ENCODE measurements around the gene XAGE1A. TPM values are rescaled to one million over a fixed set of nuclear protein-coding genes. Genes with fewer than 3 reads are reported as not detected.
"Not testable (repeated sequence)": the region's sequence is repeated elsewhere in the genome, so short reads cannot be mapped to it uniquely, and the experiment has no call there.

Gene XAGE1A
- total and polyA plus RNA-seq, 4 experiments from 2014 or later: not detected

- Mint-ChIP-seq H3K27ac (no peak overlapping the region), H3K36me3 (no peaks in the 10 kb centered on the region), H3K9me3 (no peaks in the 10 kb centered on the region), H3K4me3 (no peak overlapping the region), H3K27me3 (peaks cover 0 to 8% of the 10 kb centered on the region in 2 donors), H3K4me1 (no peaks in the 10 kb centered on the region)
- ChIA-PET CTCF (ENCODE audit: partially characterized antibody) (no interaction called here), POLR2A (ENCODE audit: partially characterized antibody) (no interaction called here)
- H3K27me3 ChIP-seq (ENCODE audit: insufficient read depth, low read length): no peaks in the 10 kb centered on the region
- intact Hi-C loops (cut with micrococcal nuclease): no loop called here
- no peaks in the 10 kb centered on the region for H3K36me3 ChIP-seq (ENCODE audit: insufficient read depth, low read length)
- no peak overlapping the region for H3K27ac ChIP-seq (ENCODE audit: low read depth, low read length)
- H3K4me1 ChIP-seq (ENCODE audit: insufficient read depth, low read length): no peaks in the 10 kb centered on the region
- no peaks in the 10 kb centered on the region for H3K9me3 ChIP-seq (ENCODE audit: control insufficient read depth in 1 of 2, low read length in 2 of 2)
- DNase-seq: no peak
- no peak overlapping the region for H3K4me3 ChIP-seq (ENCODE audit: low read length in 2 of 2)
Measured at GRCh38 chrX:52509916-52510315, 14.3 kb downstream of the XAGE1A start.

GRCh38 chrX:52511126-52511525 lies 15.5 kb downstream of the XAGE1A start:
- H3K27ac ChIP-seq (ENCODE audit: low read depth, low read length); H3K4me3 Mint-ChIP-seq; H3K27ac Mint-ChIP-seq; H3K4me3 ChIP-seq (ENCODE audit: low read length in 2 of 2); POLR2A ChIA-PET (ENCODE audit: partially characterized antibody); H3K36me3 Mint-ChIP-seq; DNase-seq; H3K9me3 Mint-ChIP-seq; H3K27me3 Mint-ChIP-seq; CTCF ChIA-PET (ENCODE audit: partially characterized antibody); H3K9me3 ChIP-seq (ENCODE audit: control insufficient read depth in 1 of 2, low read length in 2 of 2); H3K4me1 Mint-ChIP-seq; H3K36me3 ChIP-seq (ENCODE audit: insufficient read depth, low read length); H3K27me3 ChIP-seq (ENCODE audit: insufficient read depth, low read length); H3K4me1 ChIP-seq (ENCODE audit: insufficient read depth, low read length); intact Hi-C loops (cut with micrococcal nuclease): not testable (repeated sequence)

GRCh38 chrX:52516110-52516986 lies 20.7 kb downstream of the XAGE1A start:
- CTCF ChIA-PET (ENCODE audit: partially characterized antibody); H3K9me3 Mint-ChIP-seq; H3K4me1 ChIP-seq (ENCODE audit: insufficient read depth, low read length); H3K9me3 ChIP-seq (ENCODE audit: control insufficient read depth in 1 of 2, low read length in 2 of 2); H3K36me3 Mint-ChIP-seq; H3K36me3 ChIP-seq (ENCODE audit: insufficient read depth, low read length); POLR2A ChIA-PET (ENCODE audit: partially characterized antibody); H3K4me1 Mint-ChIP-seq; intact Hi-C loops (cut with micrococcal nuclease); H3K4me3 ChIP-seq (ENCODE audit: low read length in 2 of 2); DNase-seq; H3K27me3 Mint-ChIP-seq; H3K27me3 ChIP-seq (ENCODE audit: insufficient read depth, low read length); H3K4me3 Mint-ChIP-seq; H3K27ac Mint-ChIP-seq; H3K27ac ChIP-seq (ENCODE audit: low read depth, low read length): not testable (repeated sequence)

- H3K27ac Mint-ChIP-seq; POLR2A ChIA-PET (ENCODE audit: partially characterized antibody); DNase-seq; H3K9me3 ChIP-seq (ENCODE audit: control insufficient read depth in 1 of 2, low read length in 2 of 2); H3K36me3 Mint-ChIP-seq; H3K4me3 Mint-ChIP-seq; H3K4me3 ChIP-seq (ENCODE audit: low read length in 2 of 2); H3K36me3 ChIP-seq (ENCODE audit: insufficient read depth, low read length); H3K27me3 Mint-ChIP-seq; H3K27ac ChIP-seq (ENCODE audit: low read depth, low read length); H3K9me3 Mint-ChIP-seq; CTCF ChIA-PET (ENCODE audit: partially characterized antibody); H3K4me1 ChIP-seq (ENCODE audit: insufficient read depth, low read length); H3K27me3 ChIP-seq (ENCODE audit: insufficient read depth, low read length); H3K4me1 Mint-ChIP-seq; intact Hi-C loops (cut with micrococcal nuclease): not testable (repeated sequence)
Measured at GRCh38 chrX:52516987-52517325, 21.3 kb downstream of the XAGE1A start, which contains the start of gene XAGE1B. Gene XAGE1B (minus strand): TSS chrX:52517063. CDS start chrX:52515527, 1,536 bp downstream.

- H3K27ac ChIP-seq (ENCODE audit: low read depth, low read length); H3K4me3 ChIP-seq (ENCODE audit: low read length in 2 of 2); H3K27me3 Mint-ChIP-seq; H3K4me3 Mint-ChIP-seq; H3K4me1 ChIP-seq (ENCODE audit: insufficient read depth, low read length); CTCF ChIA-PET (ENCODE audit: partially characterized antibody); DNase-seq; H3K9me3 Mint-ChIP-seq; POLR2A ChIA-PET (ENCODE audit: partially characterized antibody); H3K36me3 ChIP-seq (ENCODE audit: insufficient read depth, low read length); H3K27me3 ChIP-seq (ENCODE audit: insufficient read depth, low read length); H3K36me3 Mint-ChIP-seq; H3K9me3 ChIP-seq (ENCODE audit: control insufficient read depth in 1 of 2, low read length in 2 of 2); H3K4me1 Mint-ChIP-seq; intact Hi-C loops (cut with micrococcal nuclease); H3K27ac Mint-ChIP-seq: not testable (repeated sequence)
Measured at GRCh38 chrX:52541051-52541450, 45.4 kb downstream of the XAGE1A start.

GRCh38 chrX:52542311-52542710 lies 46.7 kb downstream of the XAGE1A start:
- Histone ChIP-seq H3K9me3 (ENCODE audit: control insufficient read depth in 1 of 2, low read length in 2 of 2) (no peaks in the 10 kb centered on the region), H3K27ac (ENCODE audit: low read depth, low read length) (no peak overlapping the region), H3K36me3 (ENCODE audit: insufficient read depth, low read length) (no peaks in the 10 kb centered on the region), H3K4me1 (ENCODE audit: insufficient read depth, low read length) (no peaks in the 10 kb centered on the region), H3K4me3 (ENCODE audit: low read length in 2 of 2) (no peak overlapping the region), H3K27me3 (ENCODE audit: insufficient read depth, low read length) (no peaks in the 10 kb centered on the region)
- no peak for DNase-seq
- no peak overlapping the region for H3K4me3 Mint-ChIP-seq
- H3K9me3 Mint-ChIP-seq: no peaks in the 10 kb centered on the region
- no peaks in the 10 kb centered on the region for H3K36me3 Mint-ChIP-seq
- CTCF ChIA-PET (ENCODE audit: partially characterized antibody): no interaction called here
- peaks cover 0 to 1% (median 0%) of the 10 kb centered on the region in 4 donors for H3K4me1 Mint-ChIP-seq
- POLR2A ChIA-PET (ENCODE audit: partially characterized antibody): no interaction called here
- H3K27me3 Mint-ChIP-seq: no peaks in the 10 kb centered on the region
- H3K27ac Mint-ChIP-seq: no peak overlapping the region
- intact Hi-C loops (cut with micrococcal nuclease): no loop called here

- H3K4me1 ChIP-seq (ENCODE audit: insufficient read depth, low read length): no peaks in the 10 kb centered on the region
- no peaks in the 10 kb centered on the region for H3K36me3 Mint-ChIP-seq
- no peaks in the 10 kb centered on the region for H3K9me3 ChIP-seq (ENCODE audit: control insufficient read depth in 1 of 2, low read length in 2 of 2)
- no peaks in the 10 kb centered on the region for H3K27me3 ChIP-seq (ENCODE audit: insufficient read depth, low read length)
- no peak for DNase-seq
- H3K4me3 ChIP-seq (ENCODE audit: low read length in 2 of 2): no peak overlapping the region
- intact Hi-C loops (cut with micrococcal nuclease): no loop called here
- no peak overlapping the region for H3K27ac ChIP-seq (ENCODE audit: low read depth, low read length)
- H3K4me3 Mint-ChIP-seq: no peak overlapping the region
- H3K36me3 ChIP-seq (ENCODE audit: insufficient read depth, low read length): no peaks in the 10 kb centered on the region
- H3K27me3 Mint-ChIP-seq: no peaks in the 10 kb centered on the region
- no peak overlapping the region for H3K27ac Mint-ChIP-seq
- H3K4me1 Mint-ChIP-seq: peaks cover 0 to 1% (median 0%) of the 10 kb centered on the region in 4 donors
- no peaks in the 10 kb centered on the region for H3K9me3 Mint-ChIP-seq
- ChIA-PET CTCF (ENCODE audit: partially characterized antibody) (no interaction called here), POLR2A (ENCODE audit: partially characterized antibody) (no interaction called here)
Measured at GRCh38 chrX:52544147-52544840, 48.7 kb downstream of the XAGE1A start.

Data from CD4-positive, alpha-beta memory T cell (primary cell).